Sigmoid colon (tissue), 7 donors: Measurements from ENCODE around the gene REN. TPM values are rescaled to one million over a fixed set of nuclear protein-coding genes. Genes with fewer than 3 reads are reported as not detected.
A peak's percentile ranks its signal among the peaks of the same experiment; 100 is the strongest.

Source experiments
- DNase-seq: peaks from one replicate; pipeline ENCODE4 v3.0.0-alpha.2; 2019
- H3K27ac ChIP-seq, 4 donors: fragments of 200-600 bp; sonication (generic); one replicate each; pipeline ENCODE4 v1.5.1; 2016 to 2019; ENCODE audit warnings: mild to moderate bottlenecking in 1 of 4
- H3K27me3 ChIP-seq, 3 donors: fragments of 200-600 bp; sonication (generic); one replicate each; pipeline ENCODE4 v1.5.1; 2019; ENCODE audit warnings: mild to moderate bottlenecking in 1 of 3
- H3K36me3 ChIP-seq, 4 donors: fragments of 200-600 bp; sonication (generic); one replicate each; pipeline ENCODE4 v1.5.1; 2016 to 2019
- H3K4me1 ChIP-seq, 4 donors: fragments of 200-600 bp; sonication (generic); one replicate each; pipeline ENCODE4 v1.5.1; 2017 to 2019
- H3K4me3 ChIP-seq, 4 donors: fragments of 200-600 bp; sonication (generic); one replicate each; pipeline ENCODE4 v1.5.1; 2017 to 2019; ENCODE audit warnings: mild to moderate bottlenecking in 2 of 4, moderate library complexity in 1 of 4
- H3K9me3 ChIP-seq, 4 donors: fragments of 200-600 bp in 3 of 4; sonication (generic) in 3 of 4; one replicate each; pipeline versions ENCODE4 v1.5.1 to v1.6.1; 2013 to 2019
- CTCF ChIP-seq, 4 experiments: fragments of 450-650 bp in 3 of 4; fragments of 200-600 bp in 1 of 4; IDR thresholded peaks; one replicate each; pipeline ENCODE4 v1.5.1; 2016 to 2019; ENCODE audit warnings: antibody characterized with exemption in 4 of 4, mild to moderate bottlenecking in 3 of 4, moderate library complexity in 2 of 4
- EP300 ChIP-seq, 4 donors: sonication (generic); formaldehyde crosslinking; IDR thresholded peaks; one replicate each; pipeline ENCODE4 v1.6.1; 2017; ENCODE audit warnings: antibody characterized with exemption in 4 of 4
- POLR2A ChIP-seq, 2 donors: fragments of 450-650 bp; IDR thresholded peaks; one replicate each; pipeline ENCODE4 v1.6.1; 2016; ENCODE audit warnings: antibody characterized with exemption in 2 of 2, mild to moderate bottlenecking in 2 of 2, moderate library complexity in 2 of 2
- POLR2AphosphoS5 ChIP-seq, 4 donors: sonication (generic); formaldehyde crosslinking; IDR thresholded peaks; one replicate each; pipeline ENCODE4 v1.6.1; 2017; ENCODE audit warnings: antibody characterized with exemption in 4 of 4
- WGBS, 2 donors: extraction: QIAGEN DNeasy Blood & Tissue Kit; methylation state at CpG; one replicate each; pipeline ENCODE4 v1.1.7; 2013; 5-methylcytosine and 5-hydroxymethylcytosine counted together
- intact Hi-C: fragments of 100-400 bp; cut with DNase I; formaldehyde crosslinking; loops from one replicate; pipeline ENCODE4 v1.15.1; 2023
- polyA plus RNA-seq, 3 donors: library from polyadenylated mRNA; stranded (reverse); fragments of 200-250 nt; gene quantifications; one replicate each; pipeline ENCODE4 v1.2.3, GENCODE V29; 2013
- total RNA-seq, 4 donors: library from RNA; depleted of rRNA; stranded (reverse); fragments of >200 nt; gene quantifications; one replicate each; pipeline ENCODE4 v1.1.0, GENCODE V29; 2016
- donor health status: healthy with polysubstance abuse.
- donor health status: Bipolar disorder and iron deficiency.
- donor health status: healthy.

REN gene
- total and polyA plus RNA-seq, 7 donors, result 0.32 to 1.8 (median 0.92) TPM; not detected in 4

DNA sequence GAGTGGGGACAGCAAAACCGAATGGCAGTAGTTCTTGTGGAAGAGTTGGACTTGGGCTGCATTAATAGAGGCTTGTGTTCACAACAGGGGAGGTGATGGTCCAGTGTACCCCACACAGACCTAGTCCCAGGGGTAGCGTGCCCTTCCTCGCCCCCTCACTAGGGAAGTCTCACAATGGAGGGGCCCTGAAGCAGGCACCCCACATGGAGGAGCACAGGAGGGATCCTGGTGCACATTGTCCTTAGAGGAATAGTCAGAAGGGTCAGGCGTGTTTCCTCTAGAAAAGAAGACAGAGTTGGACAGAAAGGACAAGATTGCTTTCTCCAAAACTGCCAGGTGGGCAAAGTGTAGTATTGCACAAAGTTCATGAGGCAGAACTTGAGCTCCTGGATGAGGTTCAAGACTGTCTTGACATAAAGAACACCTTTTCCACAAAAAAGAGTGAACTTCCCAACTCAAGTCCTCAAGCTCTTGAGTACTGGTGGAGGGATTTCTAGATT is 37.6 kb downstream of the REN start:
- DNase-seq, result no peak
- Histone ChIP-seq H3K4me3 (peak overlapping the region in 1 of 4 donors; percentile 33), H3K9me3 (no peaks in the 10 kb centered on the region), H3K4me1 (peaks cover 0 to 50% (median 40%) of the 10 kb centered on the region in 4 donors), H3K36me3 (peaks cover 16 to 36% (median 21%) of the 10 kb centered on the region in 4 donors), H3K27ac (peak overlapping the region in 3 of 4 donors; percentile 39 to 56 (median 45)), H3K27me3 (no peaks in the 10 kb centered on the region)
- no peak for TF ChIP-seq POLR2A (IDR thresholded peaks at IDR 0.05)
- peak in 1 of 4 donors; percentile 7 for TF ChIP-seq POLR2AphosphoS5 (IDR thresholded peaks at IDR 0.05)
- intact Hi-C loops, result loop anchor here (1.0 kb wide), 2 partner anchors 55 to 257 kb away; partner anchors contain the start of gene SOX13
- WGBS, 2 donors, result 72 to 92% methylated on average over 4 of the region's 4 CpGs

DNA sequence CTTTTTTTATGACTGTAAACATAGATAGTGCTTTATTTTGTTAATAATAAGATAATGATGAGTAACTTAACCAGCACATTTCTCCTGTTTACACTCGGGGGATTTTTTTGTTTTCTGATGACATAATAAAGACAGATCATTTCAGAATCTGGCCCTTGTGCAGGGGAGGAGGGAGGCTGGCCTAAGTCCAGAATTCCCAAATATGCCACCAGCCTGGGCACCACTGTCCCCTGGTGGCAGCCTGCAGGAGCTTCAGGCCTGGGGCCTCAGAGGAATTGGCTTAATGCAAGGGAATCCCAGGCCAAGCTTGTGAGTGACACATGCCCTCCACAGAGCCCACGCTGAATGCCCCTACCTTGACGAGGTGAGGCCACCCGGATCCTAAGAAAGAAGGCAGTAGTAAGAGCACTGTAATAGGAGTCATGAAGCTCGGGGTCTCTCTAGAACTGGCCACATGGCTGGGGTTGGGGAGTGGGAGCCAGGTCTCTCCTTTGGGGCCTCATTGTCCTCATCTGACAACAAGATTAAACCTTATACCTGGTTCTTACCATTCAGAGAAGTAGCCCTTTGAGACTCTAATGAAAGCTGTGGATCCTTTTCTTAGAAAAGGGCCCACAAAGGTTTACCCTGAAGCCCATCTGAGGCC is 38.4 kb downstream of the REN start:
- peaks cover 0 to 50% (median 40%) of the 10 kb centered on the region in 4 donors for H3K4me1 ChIP-seq
- DNase-seq, result peak; percentile 91
- no peaks in the 10 kb centered on the region for H3K27me3 ChIP-seq
- H3K36me3 ChIP-seq, result peaks cover 24 to 44% (median 29%) of the 10 kb centered on the region in 4 donors
- H3K4me3 ChIP-seq, result no peak overlapping the region
- peak; percentile 47 to 78 (median 66) for TF ChIP-seq POLR2AphosphoS5 (IDR thresholded peaks at IDR 0.05)
- no peak for TF ChIP-seq POLR2A (IDR thresholded peaks at IDR 0.05)
- peak; percentile 97 to 99 (median 98) for TF ChIP-seq CTCF (IDR thresholded peaks at IDR 0.05)
- peak overlapping the region; percentile 56 to 73 (median 60) for H3K27ac ChIP-seq
- H3K9me3 ChIP-seq, result no peaks in the 10 kb centered on the region
- intact Hi-C loops, result loop anchor here (1.0 kb wide), 3 partner anchors 38 to 256 kb away; partner anchors contain the start of gene SOX13
- 30 to 51% methylated on average over 5 of the region's 5 CpGs for WGBS, 2 donors

GRCh38 chr1:204126956-204127355 is 39.2 kb downstream of the REN start:
- Histone ChIP-seq H3K36me3 (peaks cover 31 to 51% (median 36%) of the 10 kb centered on the region in 4 donors), H3K27me3 (no peaks in the 10 kb centered on the region), H3K9me3 (no peaks in the 10 kb centered on the region), H3K4me3 (no peak overlapping the region), H3K4me1 (peaks cover 0 to 50% (median 40%) of the 10 kb centered on the region in 4 donors), H3K27ac (peak overlapping the region; percentile 56 to 73 (median 60))
- intact Hi-C loops, result loop anchor here (1.0 kb wide), 1 partner anchor 38 kb away; no protein-coding TSS in a partner anchor
- WGBS, 2 donors, result 58 to 66% methylated on average over 7 of the region's 7 CpGs
- TF ChIP-seq CTCF (IDR thresholded peaks at IDR 0.05), result no peak
- TF ChIP-seq POLR2AphosphoS5 (IDR thresholded peaks at IDR 0.05), result no peak
- TF ChIP-seq EP300 (IDR thresholded peaks at IDR 0.05), result no peak
- TF ChIP-seq POLR2A (IDR thresholded peaks at IDR 0.05), result no peak
- DNase-seq, result no peak

- WGBS, 2 donors, result 73 to 79% methylated on average over 8 of the region's 8 CpGs
- TF ChIP-seq CTCF (IDR thresholded peaks at IDR 0.05) (no peak), POLR2A (IDR thresholded peaks at IDR 0.05) (no peak), EP300 (IDR thresholded peaks at IDR 0.05) (no peak), POLR2AphosphoS5 (IDR thresholded peaks at IDR 0.05) (no peak)
- no peaks in the 10 kb centered on the region for H3K9me3 ChIP-seq
- no peaks in the 10 kb centered on the region for H3K27me3 ChIP-seq
- peak overlapping the region; percentile 56 to 73 (median 60) for H3K27ac ChIP-seq
- no peak overlapping the region for H3K4me3 ChIP-seq
- intact Hi-C loops, result no loop called here
- peaks cover 0 to 50% (median 40%) of the 10 kb centered on the region in 4 donors for H3K4me1 ChIP-seq
- H3K36me3 ChIP-seq, result peaks cover 37 to 57% (median 39%) of the 10 kb centered on the region in 4 donors
- no peak for DNase-seq
Measured at GRCh38 chr1:204126386-204126785, 39.8 kb downstream of the REN start.

DNA sequence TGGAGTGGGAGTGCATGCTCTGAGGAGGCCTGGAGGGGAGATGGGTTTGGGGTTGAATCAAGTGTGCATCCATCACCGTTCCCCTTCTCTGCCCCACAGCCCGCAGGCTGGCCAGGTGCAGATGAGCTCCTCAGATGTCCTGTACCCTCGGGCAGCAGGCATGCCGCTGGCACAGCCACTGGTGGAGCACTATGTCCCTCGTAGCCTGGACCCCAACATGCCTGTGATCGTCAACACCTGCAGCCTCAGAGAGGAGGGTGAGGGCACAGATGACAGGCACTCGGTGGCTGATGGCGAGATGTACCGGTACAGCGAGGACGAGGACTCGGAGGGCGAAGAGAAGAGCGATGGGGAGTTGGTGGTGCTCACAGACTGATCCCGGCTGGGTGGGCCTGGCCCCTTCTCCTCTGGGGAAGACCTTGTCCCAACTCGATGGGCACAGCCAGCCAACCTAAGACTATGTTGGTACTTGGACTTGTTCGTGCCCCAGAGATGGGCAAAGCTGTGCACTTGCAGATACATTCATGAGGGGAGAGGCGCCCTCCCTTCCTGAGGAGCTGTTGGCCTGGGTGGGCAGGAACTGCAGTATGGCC is 40.3 kb downstream of the REN start:
- intact Hi-C loops, result no loop called here
- DNase-seq, result no peak
- H3K27me3 ChIP-seq, result no peaks in the 10 kb centered on the region
- no peak for TF ChIP-seq POLR2A (IDR thresholded peaks at IDR 0.05)
- TF ChIP-seq CTCF (IDR thresholded peaks at IDR 0.05), result no peak
- TF ChIP-seq POLR2AphosphoS5 (IDR thresholded peaks at IDR 0.05), result peak in 1 of 4 donors; percentile 6
- no peak for TF ChIP-seq EP300 (IDR thresholded peaks at IDR 0.05)
- H3K9me3 ChIP-seq, result no peaks in the 10 kb centered on the region
- H3K4me3 ChIP-seq, result no peak overlapping the region
- 93% methylated on average over 18 of the region's 18 CpGs for WGBS, 2 donors
- peak overlapping the region in 2 of 4 donors; percentile 5 to 61 for H3K27ac ChIP-seq
- peaks cover 38 to 62% (median 39%) of the 10 kb centered on the region in 4 donors for H3K36me3 ChIP-seq
- peaks cover 0 to 46% (median 38%) of the 10 kb centered on the region in 4 donors for H3K4me1 ChIP-seq
